ENCODE results near the gene NOTO. TPM values are rescaled to one million over a fixed set of nuclear protein-coding genes. Genes with fewer than 3 reads are reported as not detected.
"Not testable (repeated sequence)": the region's sequence is repeated elsewhere in the genome, so short reads cannot be mapped to it uniquely, and the experiment has no call there.

The NOTO gene
- total and polyA plus RNA-seq, 2 donors (not counting 1 experiment from before 2014, with no cell fraction given): not detected

DNA sequence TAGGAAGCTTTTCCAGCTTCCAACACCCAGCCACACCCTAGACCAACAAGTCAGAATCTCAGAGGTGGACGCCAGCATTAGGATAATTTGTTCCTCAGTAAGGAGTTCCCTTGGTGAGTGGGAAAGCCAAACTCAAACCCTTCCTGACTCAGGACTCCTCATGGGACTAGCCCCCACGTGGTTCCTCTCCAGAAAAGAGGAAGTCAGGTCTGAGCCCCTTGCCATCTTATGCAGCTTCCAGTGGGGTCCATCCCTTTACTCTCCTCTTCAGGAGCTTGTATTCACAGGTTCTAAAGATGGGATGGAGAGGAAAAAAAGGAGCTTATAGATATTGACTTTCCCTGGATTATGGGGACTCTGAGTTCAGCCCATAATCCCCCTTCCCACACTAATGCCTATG is 14.8 kb upstream of the NOTO start:
- Histone ChIP-seq H3K4me1 (ENCODE audit: control insufficient read depth, extremely low read depth, insufficient read depth, low read length) (no peaks in the 10 kb centered on the region), H3K27me3 (ENCODE audit: control insufficient read depth, insufficient read depth, low read length) (peaks cover 24% of the 10 kb centered on the region), H4K20me1 (ENCODE audit: control insufficient read depth, extremely low read depth, insufficient read depth, low read length) (no peaks in the 10 kb centered on the region), H3K36me3 (ENCODE audit: control insufficient read depth, insufficient read depth, low read length) (no peaks in the 10 kb centered on the region), H3K9ac (ENCODE audit: insufficient read depth, low read length) (no peak overlapping the region), H3K9me3 (ENCODE audit: control insufficient read depth, insufficient read depth, low read depth, low read length) (no peaks in the 10 kb centered on the region), H3K79me2 (ENCODE audit: control insufficient read depth, insufficient read depth, low read length) (no peaks in the 10 kb centered on the region), H3K4me2 (ENCODE audit: extremely low read depth, insufficient read depth, low read length) (no peak overlapping the region), H3K27ac (ENCODE audit: insufficient read depth, low read length) (no peak overlapping the region), H3K4me3 (replicated peaks in 1 of 4; ENCODE audit: control extremely low read depth in 1 of 4, insufficient read depth in 1 of 4, low read depth in 3 of 4, low read length in 4 of 4) (no peak overlapping the region), H2AFZ (ENCODE audit: low read length) (no peak overlapping the region)
- no peak for DNase-seq (ENCODE audit: low read depth in 2 of 2)
- TF ChIP-seq, protein P1, sequence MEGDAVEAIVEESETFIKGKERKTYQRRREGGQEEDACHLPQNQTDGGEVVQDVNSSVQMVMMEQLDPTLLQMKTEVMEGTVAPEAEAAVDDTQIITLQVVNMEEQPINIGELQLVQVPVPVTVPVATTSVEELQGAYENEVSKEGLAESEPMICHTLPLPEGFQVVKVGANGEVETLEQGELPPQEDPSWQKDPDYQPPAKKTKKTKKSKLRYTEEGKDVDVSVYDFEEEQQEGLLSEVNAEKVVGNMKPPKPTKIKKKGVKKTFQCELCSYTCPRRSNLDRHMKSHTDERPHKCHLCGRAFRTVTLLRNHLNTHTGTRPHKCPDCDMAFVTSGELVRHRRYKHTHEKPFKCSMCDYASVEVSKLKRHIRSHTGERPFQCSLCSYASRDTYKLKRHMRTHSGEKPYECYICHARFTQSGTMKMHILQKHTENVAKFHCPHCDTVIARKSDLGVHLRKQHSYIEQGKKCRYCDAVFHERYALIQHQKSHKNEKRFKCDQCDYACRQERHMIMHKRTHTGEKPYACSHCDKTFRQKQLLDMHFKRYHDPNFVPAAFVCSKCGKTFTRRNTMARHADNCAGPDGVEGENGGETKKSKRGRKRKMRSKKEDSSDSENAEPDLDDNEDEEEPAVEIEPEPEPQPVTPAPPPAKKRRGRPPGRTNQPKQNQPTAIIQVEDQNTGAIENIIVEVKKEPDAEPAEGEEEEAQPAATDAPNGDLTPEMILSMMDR (conservative IDR thresholded peaks at IDR 0.05 in 1 of 2, IDR thresholded peaks at IDR 0.05 in 1 of 2; ENCODE audit: low read depth in 1 of 2, low read length in 2 of 2): no peak
- TF ChIP-seq EZH2 (IDR thresholded peaks at IDR 0.05; ENCODE audit: low read length, missing control alignments): no peak

- no peak overlapping the region for H3K4me2 ChIP-seq (ENCODE audit: extremely low read depth, insufficient read depth, low read length)
- no peak for DNase-seq (ENCODE audit: low read depth in 2 of 2)
- H3K4me3 ChIP-seq (replicated peaks in 1 of 4; ENCODE audit: control extremely low read depth in 1 of 4, insufficient read depth in 1 of 4, low read depth in 3 of 4, low read length in 4 of 4): no peak overlapping the region
- H3K9ac ChIP-seq (ENCODE audit: insufficient read depth, low read length): no peak overlapping the region
- no peaks in the 10 kb centered on the region for H3K36me3 ChIP-seq (ENCODE audit: control insufficient read depth, insufficient read depth, low read length)
- no peaks in the 10 kb centered on the region for H4K20me1 ChIP-seq (ENCODE audit: control insufficient read depth, extremely low read depth, insufficient read depth, low read length)
- H3K9me3 ChIP-seq (ENCODE audit: control insufficient read depth, insufficient read depth, low read depth, low read length): no peaks in the 10 kb centered on the region
- H2AFZ ChIP-seq (ENCODE audit: low read length): no peak overlapping the region
- no peaks in the 10 kb centered on the region for H3K4me1 ChIP-seq (ENCODE audit: control insufficient read depth, extremely low read depth, insufficient read depth, low read length)
- H3K79me2 ChIP-seq (ENCODE audit: control insufficient read depth, insufficient read depth, low read length): no peaks in the 10 kb centered on the region
- no peak overlapping the region for H3K27ac ChIP-seq (ENCODE audit: insufficient read depth, low read length)
- no peak for TF ChIP-seq EZH2 (IDR thresholded peaks at IDR 0.05; ENCODE audit: low read length, missing control alignments)
- TF ChIP-seq, protein P1 (conservative IDR thresholded peaks at IDR 0.05 in 1 of 2, IDR thresholded peaks at IDR 0.05 in 1 of 2; ENCODE audit: low read depth in 1 of 2, low read length in 2 of 2): no peak
- peaks cover 25% of the 10 kb centered on the region for H3K27me3 ChIP-seq (ENCODE audit: control insufficient read depth, insufficient read depth, low read length)
Observed at GRCh38 chr2:73197579-73197978, 4.8 kb upstream of the NOTO start.

DNA sequence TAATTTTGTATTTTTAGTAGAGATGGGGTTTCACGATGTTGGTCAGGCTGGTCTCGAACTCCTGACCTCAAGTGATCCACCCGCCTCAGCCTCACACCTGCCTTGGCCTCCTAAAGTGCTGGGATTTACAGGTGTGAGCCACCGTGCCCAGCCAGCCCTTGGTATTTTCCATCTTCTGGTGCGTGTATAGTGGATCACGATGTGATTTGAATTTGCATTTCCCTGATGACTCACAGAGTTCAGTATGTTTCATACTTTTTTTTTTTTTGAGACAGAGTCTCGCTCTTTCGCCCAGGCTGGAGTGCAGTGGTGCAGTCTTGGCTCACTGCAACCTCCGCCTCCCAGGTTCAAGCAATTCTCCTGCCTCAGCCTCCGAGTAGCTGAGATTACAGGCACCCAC is 2.1 kb upstream of the NOTO start:
- not testable (repeated sequence) for H3K4me2 ChIP-seq (ENCODE audit: extremely low read depth, insufficient read depth, low read length); H3K36me3 ChIP-seq (ENCODE audit: control insufficient read depth, insufficient read depth, low read length); H3K27ac ChIP-seq (ENCODE audit: insufficient read depth, low read length); H4K20me1 ChIP-seq (ENCODE audit: control insufficient read depth, extremely low read depth, insufficient read depth, low read length); H3K9me3 ChIP-seq (ENCODE audit: control insufficient read depth, insufficient read depth, low read depth, low read length); H3K4me1 ChIP-seq (ENCODE audit: control insufficient read depth, extremely low read depth, insufficient read depth, low read length); H3K4me3 ChIP-seq (replicated peaks in 1 of 4; ENCODE audit: control extremely low read depth in 1 of 4, insufficient read depth in 1 of 4, low read depth in 3 of 4, low read length in 4 of 4); H3K79me2 ChIP-seq (ENCODE audit: control insufficient read depth, insufficient read depth, low read length); H3K9ac ChIP-seq (ENCODE audit: insufficient read depth, low read length); H2AFZ ChIP-seq (ENCODE audit: low read length)
- DNase-seq (ENCODE audit: low read depth in 2 of 2): peak in 1 of 2 donors; percentile 23
- H3K27me3 ChIP-seq (ENCODE audit: control insufficient read depth, insufficient read depth, low read length): peaks cover 40% of the 10 kb centered on the region

All from fibroblast of lung (primary cell).